ENCODE measurements around the gene DDX49.

The DDX49 gene

GRCh38 chr19:18878058-18878797, 41.3 kb upstream of the DDX49 start:
- H3K4me3 ChIP-seq (replicated peaks; ENCODE audit: low read depth, low read length), result no peak overlapping the region
- DNase-seq (ENCODE audit: extremely low read depth, low read depth), result no peak
- TF ChIP-seq, protein P1, sequence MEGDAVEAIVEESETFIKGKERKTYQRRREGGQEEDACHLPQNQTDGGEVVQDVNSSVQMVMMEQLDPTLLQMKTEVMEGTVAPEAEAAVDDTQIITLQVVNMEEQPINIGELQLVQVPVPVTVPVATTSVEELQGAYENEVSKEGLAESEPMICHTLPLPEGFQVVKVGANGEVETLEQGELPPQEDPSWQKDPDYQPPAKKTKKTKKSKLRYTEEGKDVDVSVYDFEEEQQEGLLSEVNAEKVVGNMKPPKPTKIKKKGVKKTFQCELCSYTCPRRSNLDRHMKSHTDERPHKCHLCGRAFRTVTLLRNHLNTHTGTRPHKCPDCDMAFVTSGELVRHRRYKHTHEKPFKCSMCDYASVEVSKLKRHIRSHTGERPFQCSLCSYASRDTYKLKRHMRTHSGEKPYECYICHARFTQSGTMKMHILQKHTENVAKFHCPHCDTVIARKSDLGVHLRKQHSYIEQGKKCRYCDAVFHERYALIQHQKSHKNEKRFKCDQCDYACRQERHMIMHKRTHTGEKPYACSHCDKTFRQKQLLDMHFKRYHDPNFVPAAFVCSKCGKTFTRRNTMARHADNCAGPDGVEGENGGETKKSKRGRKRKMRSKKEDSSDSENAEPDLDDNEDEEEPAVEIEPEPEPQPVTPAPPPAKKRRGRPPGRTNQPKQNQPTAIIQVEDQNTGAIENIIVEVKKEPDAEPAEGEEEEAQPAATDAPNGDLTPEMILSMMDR (IDR thresholded peaks at IDR 0.05; ENCODE audit: low read depth, low read length, missing control alignments), result no peak

- H3K4me3 ChIP-seq (replicated peaks; ENCODE audit: low read depth, low read length), result no peak overlapping the region
- TF ChIP-seq, protein P1 (IDR thresholded peaks at IDR 0.05; ENCODE audit: low read depth, low read length, missing control alignments), result no peak
- DNase-seq (ENCODE audit: extremely low read depth, low read depth), result no peak
Observed at GRCh38 chr19:18878858-18879578, 40.5 kb upstream of the DDX49 start.

GRCh38 chr19:18879579-18880373, 39.7 kb upstream of the DDX49 start:
- DNase-seq (ENCODE audit: extremely low read depth, low read depth), result no peak
- no peak overlapping the region for H3K4me3 ChIP-seq (replicated peaks; ENCODE audit: low read depth, low read length)
- TF ChIP-seq, protein P1 (IDR thresholded peaks at IDR 0.05; ENCODE audit: low read depth, low read length, missing control alignments), result no peak

- DNase-seq (ENCODE audit: extremely low read depth, low read depth), result no peak
- no peak overlapping the region for H3K4me3 ChIP-seq (replicated peaks; ENCODE audit: low read depth, low read length)
- TF ChIP-seq, protein P1 (IDR thresholded peaks at IDR 0.05; ENCODE audit: low read depth, low read length, missing control alignments), result no peak
Observed at GRCh38 chr19:18881491-18881890, 38.0 kb upstream of the DDX49 start.

GRCh38 chr19:18883526-18884304, 35.8 kb upstream of the DDX49 start:
- no peak for DNase-seq (ENCODE audit: extremely low read depth, low read depth)
- TF ChIP-seq, protein P1 (IDR thresholded peaks at IDR 0.05; ENCODE audit: low read depth, low read length, missing control alignments), result no peak
- no peak overlapping the region for H3K4me3 ChIP-seq (replicated peaks; ENCODE audit: low read depth, low read length)

DNA sequence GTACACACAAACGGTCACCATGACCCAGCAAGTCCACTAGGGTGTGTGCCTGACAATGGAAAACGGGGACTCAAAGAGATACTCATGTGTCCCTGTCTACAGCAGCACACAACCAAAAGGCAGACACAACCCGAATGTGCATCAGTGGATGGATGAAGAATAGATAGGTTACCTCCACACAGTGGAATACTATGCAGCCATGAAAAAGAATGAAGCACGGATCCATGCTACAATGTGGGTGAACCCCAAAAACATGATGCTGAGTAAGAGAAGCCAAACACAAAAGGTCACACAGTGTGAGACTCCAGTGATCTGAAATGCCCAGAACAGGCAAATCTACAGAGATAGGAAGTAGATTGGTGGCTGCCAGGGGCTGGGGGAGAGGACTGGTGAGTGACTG, 32.5 kb upstream of the DDX49 start:
- no peak overlapping the region for H3K4me3 ChIP-seq (replicated peaks; ENCODE audit: low read depth, low read length)
- DNase-seq (ENCODE audit: extremely low read depth, low read depth), result no peak
- TF ChIP-seq, protein P1 (IDR thresholded peaks at IDR 0.05; ENCODE audit: low read depth, low read length, missing control alignments), result no peak

All from HFF-Myc (cell line).